Measurements from ENCODE around the gene CDC42EP5. TPM values are rescaled to one million over a fixed set of nuclear protein-coding genes. Genes with fewer than 3 reads are reported as not detected.

The CDC42EP5 gene
- total RNA-seq (under 1 TPM; 0.28 to 0.84 TPM), polyA plus RNA-seq (1 to 10 TPM in 1 of 2 donors, not detected in 1; 2.2 TPM)

DNA sequence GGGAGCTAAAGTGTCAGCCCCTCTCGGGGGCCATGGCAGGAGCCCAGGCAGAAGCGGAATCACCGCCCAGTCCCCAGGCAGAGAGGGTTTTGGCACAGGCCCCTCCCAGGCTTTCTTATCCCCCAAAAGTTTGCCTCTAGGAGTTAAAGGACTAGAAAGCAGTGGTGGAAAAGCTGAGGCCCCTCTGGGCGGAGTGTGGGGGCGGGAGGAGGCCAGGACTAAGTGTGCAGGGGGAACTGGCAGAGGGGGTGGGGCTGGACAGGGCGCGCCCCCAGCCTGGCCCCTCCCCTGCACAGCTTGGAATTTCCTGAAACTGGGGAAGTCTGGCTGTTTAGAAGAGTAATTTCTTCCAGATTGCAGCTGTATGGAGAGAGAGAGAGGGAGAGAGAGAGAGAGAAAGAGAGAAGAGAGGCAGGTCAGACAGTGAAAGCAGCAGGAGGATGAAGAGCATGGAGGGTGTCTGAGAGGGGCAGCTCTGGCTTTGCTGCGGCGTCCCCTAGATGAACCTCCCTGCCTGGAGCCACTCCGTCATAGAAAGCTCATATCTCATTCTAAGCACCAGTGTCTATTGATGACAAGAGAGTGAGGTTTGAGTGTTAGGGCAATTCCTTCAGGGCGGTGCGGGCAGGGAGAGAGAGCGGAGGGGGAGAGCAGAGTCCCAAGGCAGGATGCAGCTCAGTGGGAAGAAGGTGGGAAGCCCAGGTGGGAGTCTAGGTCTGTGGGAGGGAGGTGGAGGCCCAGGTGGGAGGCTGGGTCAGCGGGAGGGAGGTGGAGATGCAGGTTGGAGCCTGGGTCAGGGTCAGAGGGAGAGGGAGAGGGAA lies at the start of gene CDC42EP5:
TSS of gene CDC42EP5 (minus strand) at position 226 of the 821 bp plus-strand sequence. CDS start 7,749 bp downstream, outside the sequence.
- H3K27ac ChIP-seq (ENCODE audit: low read depth in 1 of 2, low read length in 2 of 2) = peak within 1 kb of the TSS; percentile 32 to 35
- H3K4me1 ChIP-seq (ENCODE audit: control insufficient read depth in 4 of 4, insufficient read depth in 4 of 4, low read length in 3 of 4) = peaks cover 0 to 4% (median 1%) of the 10 kb centered on the region in 4 donors
- H3K27me3 ChIP-seq (ENCODE audit: control insufficient read depth in 4 of 4, insufficient read depth in 4 of 4, low read length in 3 of 4) = peaks cover 0 to 7% (median 2%) of the 10 kb centered on the region in 4 donors
- TF ChIP-seq JUND (IDR thresholded peaks at IDR 0.05) = no peak
- no peak for TF ChIP-seq CTCF (IDR thresholded peaks at IDR 0.05; ENCODE audit: low read depth, low read length, missing input control)
- TF ChIP-seq, protein P1, sequence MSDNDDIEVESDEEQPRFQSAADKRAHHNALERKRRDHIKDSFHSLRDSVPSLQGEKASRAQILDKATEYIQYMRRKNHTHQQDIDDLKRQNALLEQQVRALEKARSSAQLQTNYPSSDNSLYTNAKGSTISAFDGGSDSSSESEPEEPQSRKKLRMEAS (IDR thresholded peaks at IDR 0.05) = no peak
- no peak for TF ChIP-seq FOXA2 (IDR thresholded peaks at IDR 0.05)
- no peak for TF ChIP-seq FOXA1 (IDR thresholded peaks at IDR 0.05)
- no peak for TF ChIP-seq ZBTB33 (IDR thresholded peaks at IDR 0.05)
- no peak for TF ChIP-seq RAD21 (IDR thresholded peaks at IDR 0.05)
- TF ChIP-seq RXRA (IDR thresholded peaks at IDR 0.05) = peak in 1 of 2 donors; percentile 22
- TF ChIP-seq EGR1 (IDR thresholded peaks at IDR 0.05; ENCODE audit: low read depth in 2 of 2) = no peak
- TF ChIP-seq SP1 (IDR thresholded peaks at IDR 0.05) = peak; percentile 41
- no peak for TF ChIP-seq ATF3 (IDR thresholded peaks at IDR 0.05)
- TF ChIP-seq TAF1 (conservative IDR thresholded peaks at IDR 0.05) = no peak
- TF ChIP-seq GABPA (IDR thresholded peaks at IDR 0.05 in 1 of 2, conservative IDR thresholded peaks at IDR 0.05 in 1 of 2) = no peak
- no peak for TF ChIP-seq NR2F2 (IDR thresholded peaks at IDR 0.05)
- no peaks in the 10 kb centered on the region for H3K36me3 ChIP-seq (ENCODE audit: control insufficient read depth in 4 of 4, insufficient read depth in 3 of 4, low read depth in 1 of 4, low read length in 3 of 4)
- DNase-seq (ENCODE audit: low spot score) = no peak
- peak within 1 kb of the TSS in 1 of 2 donors; percentile 13 for H3K9ac ChIP-seq (ENCODE audit: low read depth in 1 of 2, low read length in 2 of 2)
- H3K9me3 ChIP-seq (ENCODE audit: control insufficient read depth in 4 of 4, low read length in 3 of 4) = no peaks in the 10 kb centered on the region
- H3K4me3 ChIP-seq (ENCODE audit: low read depth in 1 of 3, low read length in 3 of 3) = peak within 1 kb of the TSS in 1 of 3 donors; percentile 35
- 21% methylated on average over 14 of the region's 14 CpGs for WGBS

DNA sequence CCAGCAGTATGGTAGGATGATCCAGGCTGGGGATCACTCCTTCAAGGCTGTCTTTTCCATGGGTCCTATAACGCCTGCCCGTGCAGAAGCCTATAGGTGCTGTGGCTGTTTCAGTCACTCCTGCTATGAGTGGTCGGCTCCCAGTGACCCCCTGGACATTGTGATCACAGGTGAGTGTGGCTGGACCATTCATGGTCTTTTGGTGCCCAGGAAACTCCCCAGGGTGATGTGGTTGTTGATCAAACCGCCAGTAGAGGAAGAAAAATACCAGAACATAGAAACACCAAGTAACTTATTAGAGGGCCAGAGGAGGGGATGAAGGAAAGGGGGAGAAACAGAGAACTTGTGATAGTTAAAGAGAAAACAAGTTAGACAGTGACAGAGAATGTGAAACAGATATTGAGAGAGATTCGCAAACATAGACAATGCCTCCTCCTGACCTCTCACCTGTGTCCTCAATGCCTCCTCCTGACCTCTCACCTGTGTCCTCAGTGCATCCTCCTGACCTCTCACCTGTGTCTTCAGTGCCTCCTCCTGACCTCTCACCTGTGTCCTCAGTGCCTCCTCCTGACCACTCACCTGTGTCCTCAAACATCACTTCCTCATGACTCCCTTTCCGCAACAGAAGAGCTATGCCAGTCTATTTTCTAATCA lies 48.9 kb upstream of the CDC42EP5 start:
- no peak overlapping the region for H3K4me3 ChIP-seq (ENCODE audit: low read depth in 1 of 3, low read length in 3 of 3)
- no peak for DNase-seq (ENCODE audit: low spot score)
- H3K4me1 ChIP-seq (ENCODE audit: control insufficient read depth in 4 of 4, insufficient read depth in 4 of 4, low read length in 3 of 4) = no peaks in the 10 kb centered on the region
- no peak overlapping the region for H3K27ac ChIP-seq (ENCODE audit: low read depth in 1 of 2, low read length in 2 of 2)
- no peaks in the 10 kb centered on the region for H3K36me3 ChIP-seq (ENCODE audit: control insufficient read depth in 4 of 4, insufficient read depth in 3 of 4, low read depth in 1 of 4, low read length in 3 of 4)
- H3K27me3 ChIP-seq (ENCODE audit: control insufficient read depth in 4 of 4, insufficient read depth in 4 of 4, low read length in 3 of 4) = peaks cover 0 to 7% (median 2%) of the 10 kb centered on the region in 4 donors
- H3K9ac ChIP-seq (ENCODE audit: low read depth in 1 of 2, low read length in 2 of 2) = no peak overlapping the region
- H3K9me3 ChIP-seq (ENCODE audit: control insufficient read depth in 4 of 4, low read length in 3 of 4) = peaks cover 0 to 5% (median 1%) of the 10 kb centered on the region in 4 donors
- WGBS = 76% methylated on average over 6 of the region's 6 CpGs
- no peak for TF ChIP-seq RAD21 (IDR thresholded peaks at IDR 0.05)
- no peak for TF ChIP-seq FOXA2 (IDR thresholded peaks at IDR 0.05)
- TF ChIP-seq GABPA (IDR thresholded peaks at IDR 0.05 in 1 of 2, conservative IDR thresholded peaks at IDR 0.05 in 1 of 2) = no peak
- no peak for TF ChIP-seq SP1 (IDR thresholded peaks at IDR 0.05)
- no peak for TF ChIP-seq JUND (IDR thresholded peaks at IDR 0.05)
- TF ChIP-seq HNF4A (conservative IDR thresholded peaks at IDR 0.05) = no peak
- TF ChIP-seq FOXA1 (IDR thresholded peaks at IDR 0.05) = no peak
- no peak for TF ChIP-seq REST (IDR thresholded peaks at IDR 0.05)
- no peak for TF ChIP-seq ATF3 (IDR thresholded peaks at IDR 0.05)
- no peak for TF ChIP-seq ZBTB33 (IDR thresholded peaks at IDR 0.05)
- TF ChIP-seq YY1 (IDR thresholded peaks at IDR 0.05) = no peak
- no peak for TF ChIP-seq RXRA (IDR thresholded peaks at IDR 0.05)
- TF ChIP-seq TAF1 (conservative IDR thresholded peaks at IDR 0.05) = no peak
- TF ChIP-seq EGR1 (IDR thresholded peaks at IDR 0.05; ENCODE audit: low read depth in 2 of 2) = no peak
- TF ChIP-seq NR2F2 (IDR thresholded peaks at IDR 0.05) = no peak
- TF ChIP-seq, protein P1 (IDR thresholded peaks at IDR 0.05) = no peak
